GM12872 (cell line): ENCODE data around the gene MAST4.

ENCODE experiments used
- TF ChIP-seq, protein P1 (sequence below): IDR thresholded peaks from 3 replicates; pipeline ENCODE4 v1.5.1; 2011; ENCODE audit warnings: low read depth, mild to moderate bottlenecking, low read length, moderate library complexity; ENCODE audit not compliant: insufficient read depth

The MAST4 gene

DNA sequence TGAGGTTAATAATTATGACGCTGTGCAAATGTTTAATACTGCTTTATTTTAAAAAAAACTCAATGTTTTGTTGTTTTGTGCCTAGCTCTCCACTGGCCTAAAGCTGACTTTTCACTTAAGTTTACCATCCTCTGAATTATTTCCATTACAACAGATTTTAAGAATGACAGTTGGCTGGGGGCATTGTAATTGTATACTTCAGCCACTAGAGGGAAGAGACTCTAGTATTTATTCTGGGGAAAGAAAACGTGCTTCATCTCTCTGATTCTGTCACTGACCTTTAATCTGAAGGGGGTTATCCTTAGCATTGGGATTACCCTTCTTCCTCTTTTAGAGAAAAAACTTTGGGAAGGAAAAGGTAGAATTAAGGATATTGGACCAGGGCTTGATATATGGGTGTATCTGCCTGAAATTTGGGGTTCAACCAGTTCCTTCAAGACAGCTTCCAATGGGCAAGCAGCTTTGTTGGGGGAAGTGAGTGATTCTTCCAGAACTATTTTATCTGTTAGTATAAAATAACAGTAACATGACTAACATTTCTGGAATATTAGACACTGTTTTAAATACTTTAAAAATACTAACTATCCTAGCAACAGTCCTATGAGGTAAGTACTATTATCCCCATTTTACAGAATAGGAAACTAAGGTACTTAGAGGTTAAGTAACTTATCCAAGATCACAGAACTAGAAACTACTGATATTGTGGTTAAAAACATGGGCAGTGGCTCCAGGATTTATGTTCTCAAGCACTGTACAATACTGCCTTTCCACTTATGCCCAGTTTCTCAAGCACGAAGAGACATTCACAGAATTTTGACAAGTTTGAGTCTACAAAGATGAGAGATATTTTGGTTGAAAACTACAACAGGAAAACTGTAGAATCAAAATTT is 392.0 kb downstream of the MAST4 start:
- TF ChIP-seq, protein P1, sequence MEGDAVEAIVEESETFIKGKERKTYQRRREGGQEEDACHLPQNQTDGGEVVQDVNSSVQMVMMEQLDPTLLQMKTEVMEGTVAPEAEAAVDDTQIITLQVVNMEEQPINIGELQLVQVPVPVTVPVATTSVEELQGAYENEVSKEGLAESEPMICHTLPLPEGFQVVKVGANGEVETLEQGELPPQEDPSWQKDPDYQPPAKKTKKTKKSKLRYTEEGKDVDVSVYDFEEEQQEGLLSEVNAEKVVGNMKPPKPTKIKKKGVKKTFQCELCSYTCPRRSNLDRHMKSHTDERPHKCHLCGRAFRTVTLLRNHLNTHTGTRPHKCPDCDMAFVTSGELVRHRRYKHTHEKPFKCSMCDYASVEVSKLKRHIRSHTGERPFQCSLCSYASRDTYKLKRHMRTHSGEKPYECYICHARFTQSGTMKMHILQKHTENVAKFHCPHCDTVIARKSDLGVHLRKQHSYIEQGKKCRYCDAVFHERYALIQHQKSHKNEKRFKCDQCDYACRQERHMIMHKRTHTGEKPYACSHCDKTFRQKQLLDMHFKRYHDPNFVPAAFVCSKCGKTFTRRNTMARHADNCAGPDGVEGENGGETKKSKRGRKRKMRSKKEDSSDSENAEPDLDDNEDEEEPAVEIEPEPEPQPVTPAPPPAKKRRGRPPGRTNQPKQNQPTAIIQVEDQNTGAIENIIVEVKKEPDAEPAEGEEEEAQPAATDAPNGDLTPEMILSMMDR: peak; percentile 74

DNA sequence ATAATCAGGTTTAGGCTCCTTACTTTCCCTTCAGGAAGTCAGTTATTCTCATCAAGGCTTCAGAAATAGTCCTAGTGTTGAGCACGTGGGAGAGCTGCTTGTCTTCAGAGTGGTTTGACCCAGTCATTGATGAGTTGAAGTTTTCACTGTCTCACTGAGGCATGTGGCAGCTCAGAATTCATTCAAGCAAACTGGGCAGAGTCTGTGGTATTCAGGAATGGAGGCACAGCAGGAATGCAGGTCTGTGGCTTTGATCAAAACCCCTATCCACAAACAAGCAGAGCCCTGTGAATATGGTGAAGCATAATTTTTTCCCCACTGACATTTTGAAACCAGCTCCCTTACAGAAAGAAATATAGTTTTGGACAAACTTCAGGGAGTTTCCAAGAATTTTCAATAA is 393.1 kb downstream of the MAST4 start:
- TF ChIP-seq, protein P1: no peak

DNA sequence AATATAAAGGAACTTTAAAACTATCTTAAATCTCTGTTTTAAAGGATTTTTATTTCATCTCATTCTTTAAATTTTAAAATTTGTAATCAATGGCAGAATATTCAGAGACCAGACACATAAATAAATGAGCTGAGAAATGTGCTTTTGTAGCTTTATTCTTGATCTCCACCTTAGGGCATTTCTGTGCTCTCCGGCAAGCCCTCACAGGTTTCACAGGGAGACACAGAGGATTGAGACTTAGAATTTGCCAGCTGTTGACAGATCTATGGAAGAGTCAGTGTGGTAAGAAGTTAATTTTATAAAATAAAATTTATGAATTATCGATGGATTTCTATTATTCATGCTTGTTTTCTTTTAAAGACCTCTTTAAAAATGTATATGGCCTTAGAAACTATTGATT is 393.6 kb downstream of the MAST4 start:
- TF ChIP-seq, protein P1: no peak

DNA sequence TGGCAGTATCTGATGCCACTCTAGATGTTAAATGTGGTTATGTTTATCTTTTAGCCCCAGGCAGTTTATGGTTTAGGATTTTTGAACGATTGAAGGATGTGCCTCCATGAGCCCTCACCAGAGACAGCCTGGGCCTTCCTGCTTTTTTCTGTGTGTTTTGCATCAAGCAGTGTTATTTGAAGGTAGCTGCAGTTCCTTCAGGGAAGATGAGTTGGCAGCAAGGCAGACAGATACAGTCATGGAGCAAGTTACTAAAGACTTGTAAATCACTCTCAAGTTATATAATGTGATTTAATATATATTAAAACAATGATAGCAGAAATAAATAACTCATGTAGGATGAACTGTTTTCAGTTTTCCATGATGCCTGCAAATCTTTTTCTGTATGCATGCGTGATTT is 395.6 kb downstream of the MAST4 start:
- TF ChIP-seq, protein P1: no peak

DNA sequence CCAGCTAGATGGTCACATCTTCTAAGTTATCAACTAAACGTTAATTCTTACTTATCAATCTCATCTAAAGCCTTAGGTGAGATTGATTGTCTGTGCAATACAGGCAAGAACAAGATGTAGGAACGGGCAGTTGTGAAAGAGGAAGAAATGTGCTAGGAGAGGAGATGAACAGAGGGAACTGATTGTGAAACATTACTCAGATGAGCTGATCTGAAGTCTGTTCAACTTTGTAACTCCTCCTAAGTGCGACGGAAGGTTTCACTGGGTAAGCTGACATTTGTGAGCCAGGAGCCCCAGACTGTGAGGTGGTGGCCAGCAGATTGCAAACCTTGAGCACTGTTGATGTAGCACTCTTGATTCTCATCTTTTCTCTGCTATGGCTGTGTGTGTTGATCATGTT is 396.4 kb downstream of the MAST4 start:
- TF ChIP-seq, protein P1: no peak

DNA sequence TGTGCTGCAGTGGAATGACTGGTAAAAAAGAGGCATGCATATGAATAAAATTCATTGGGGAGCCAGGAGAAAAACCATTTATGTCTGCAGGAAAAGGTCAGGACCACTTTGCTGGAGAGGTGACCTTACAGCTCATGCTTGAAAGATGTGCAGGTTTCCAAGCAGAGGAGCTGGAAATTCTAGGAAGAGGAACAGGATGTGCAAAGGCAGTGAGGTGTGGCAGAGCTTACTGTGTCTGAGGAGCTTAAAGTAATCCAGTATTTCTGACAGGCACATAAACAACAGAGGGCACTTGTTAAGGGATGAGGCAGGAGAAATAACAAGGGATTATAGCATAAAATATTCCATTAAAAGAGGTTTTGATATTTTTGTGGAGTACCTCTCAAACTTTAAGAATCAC is 397.3 kb downstream of the MAST4 start:
- TF ChIP-seq, protein P1: no peak

DNA sequence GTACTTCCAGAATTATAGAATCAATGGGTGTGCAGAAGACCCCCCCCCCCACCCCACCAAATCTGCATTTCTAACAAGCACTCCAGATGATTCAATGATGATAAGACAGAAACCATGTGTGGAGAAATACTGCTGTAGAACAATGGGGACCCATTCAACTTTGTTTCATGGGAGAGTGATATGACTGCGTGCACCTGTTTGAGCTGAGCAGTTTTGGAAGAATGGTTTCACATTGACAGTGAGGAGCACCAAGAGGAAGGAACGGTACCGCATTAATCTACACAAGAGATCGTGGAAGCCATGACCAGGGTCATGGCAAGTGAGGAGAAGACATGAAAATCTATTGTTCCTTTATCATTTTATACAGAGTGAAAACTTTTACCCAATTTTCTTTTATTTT is 397.7 kb downstream of the MAST4 start:
- TF ChIP-seq, protein P1: no peak
